Measurements from ENCODE around the gene GJC1.

The GJC1 gene

DNA sequence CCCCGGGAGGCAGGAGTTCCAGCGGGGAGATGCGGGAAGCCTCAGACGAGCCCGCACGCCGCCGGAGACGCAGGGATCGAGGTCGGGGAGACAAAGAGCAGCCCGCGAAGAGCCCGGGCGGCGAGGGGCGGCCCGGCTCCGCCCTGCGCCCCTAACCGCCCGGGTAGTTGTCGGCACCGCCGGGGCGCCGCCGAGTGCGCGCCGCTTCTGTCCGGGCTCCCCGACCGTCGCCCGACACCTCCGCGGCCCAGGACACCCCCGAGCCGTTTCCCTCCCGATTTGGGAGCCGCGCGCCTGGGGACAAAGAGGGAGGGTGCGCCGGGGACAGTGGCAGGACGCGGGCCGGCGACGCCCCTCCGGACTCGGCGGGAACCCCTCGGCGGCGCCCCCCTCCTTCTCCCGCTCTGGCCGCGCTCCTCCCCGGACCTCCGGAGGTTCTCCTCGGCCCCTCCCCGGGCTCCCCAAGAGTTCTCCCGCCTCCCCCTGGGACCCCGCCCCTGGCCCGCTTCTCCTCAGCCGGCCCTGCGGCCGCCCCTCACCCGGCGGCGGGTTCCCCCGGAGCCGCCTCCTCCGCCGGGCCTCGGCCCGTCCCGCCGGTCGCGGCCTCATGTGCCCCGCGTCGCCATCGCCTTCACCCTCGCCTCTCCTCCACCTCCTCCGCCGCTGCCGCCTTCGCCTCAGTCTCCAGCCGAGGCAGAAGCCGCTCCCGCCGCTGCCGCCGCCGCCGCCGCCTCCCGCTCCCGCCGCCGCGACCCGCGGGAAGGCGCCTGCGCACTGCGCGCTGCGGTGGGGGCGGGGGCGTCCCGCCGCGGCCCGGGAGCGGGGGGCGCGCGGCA is at the start of gene GJC1:
TSS of gene GJC1 (minus strand) at position 765 of the 836 bp plus-strand sequence. CDS start 24,470 bp downstream, outside the sequence.
- DNase-seq = peak in 1 of 6 experiments; percentile 14

DNA sequence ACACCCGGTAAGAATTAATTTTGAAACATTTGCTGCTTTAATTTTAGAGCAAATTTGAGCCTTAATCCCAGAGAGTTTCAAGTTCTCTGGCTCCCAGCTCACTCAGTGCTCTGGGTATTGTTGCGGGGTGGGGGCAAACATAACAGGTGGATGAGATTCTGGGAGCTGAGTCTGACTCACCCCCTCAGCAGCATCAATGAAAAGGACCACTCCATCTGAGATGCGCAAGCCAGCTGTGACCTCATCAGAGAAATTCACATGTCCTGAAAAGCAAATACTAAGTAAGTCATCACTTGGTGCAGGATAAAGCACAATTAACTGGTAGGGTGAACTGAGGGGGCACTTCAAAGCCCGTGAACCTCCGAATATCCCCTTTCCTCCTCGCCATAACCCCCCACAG is 49.3 kb upstream of the GJC1 start:
- no peak for DNase-seq

- DNase-seq = peak in 2 of 6 experiments; percentile 25 to 32
These were observed 48.6 kb upstream of the GJC1 start for GRCh38 chr17:44878627-44879221.

DNA sequence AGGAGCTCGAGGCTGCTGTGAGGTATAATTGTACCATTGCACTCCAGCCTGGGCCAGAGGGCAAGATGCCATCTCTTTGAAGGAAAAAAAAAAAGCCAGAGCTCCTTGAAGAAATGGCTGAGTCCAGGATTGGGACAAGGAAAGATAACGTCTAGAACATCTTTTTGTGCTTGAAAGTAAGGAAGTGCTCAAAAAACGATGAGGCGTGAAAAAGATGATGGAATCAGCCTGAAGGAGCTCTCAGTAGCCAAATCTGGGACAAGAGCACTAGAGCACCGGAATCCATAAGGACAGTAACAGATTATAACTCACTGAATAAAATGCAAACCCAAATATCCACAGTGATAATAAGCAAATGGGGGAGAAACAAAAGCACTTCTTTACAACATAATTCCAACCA is 47.0 kb upstream of the GJC1 start:
- no peak for DNase-seq

DNA sequence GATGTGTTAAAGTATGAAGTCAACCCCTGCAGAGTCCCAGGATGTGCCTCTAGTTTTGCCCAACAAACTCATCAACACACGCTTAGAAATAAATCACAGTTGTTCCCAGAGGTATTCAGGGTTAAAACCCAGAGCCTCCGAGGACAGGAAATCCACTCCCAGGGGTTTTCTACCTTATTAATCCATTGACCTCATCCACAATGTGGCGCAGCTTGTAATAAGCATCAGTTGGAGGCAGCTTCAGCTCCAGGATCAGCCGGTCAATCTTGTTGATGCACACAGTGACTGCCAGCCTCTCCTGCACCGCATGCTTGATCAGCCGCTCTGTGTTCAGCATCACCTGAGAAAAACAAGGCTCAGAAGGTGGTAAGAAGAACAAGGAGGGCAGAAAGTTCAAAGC is 45.7 kb upstream of the GJC1 start:
- no peak for DNase-seq

- DNase-seq = no peak
These were observed 42.2 kb upstream of the GJC1 start for GRCh38 chr17:44872131-44872768.

- no peak for DNase-seq
These were observed 41.5 kb upstream of the GJC1 start for GRCh38 chr17:44871556-44871955.

DNA sequence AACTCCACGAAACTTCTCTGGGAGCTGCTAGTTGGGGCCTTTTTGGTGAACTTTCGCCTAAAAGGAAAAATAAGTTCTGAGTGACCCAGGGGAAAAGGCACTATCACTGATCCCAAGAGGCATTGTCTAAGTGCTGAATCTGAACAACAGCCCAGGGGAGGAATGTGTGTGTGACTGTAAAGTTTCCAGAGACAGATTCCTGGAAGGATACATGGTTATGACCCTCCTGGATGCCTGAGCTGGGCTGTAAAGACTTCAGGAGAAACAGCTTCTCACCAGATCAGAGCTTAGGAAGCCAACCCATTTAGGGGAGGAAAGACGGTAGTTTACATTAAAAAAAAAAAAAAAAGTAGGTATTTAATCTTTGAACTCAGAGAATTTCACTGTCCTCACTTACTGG is 37.8 kb upstream of the GJC1 start:
- DNase-seq = no peak

DNA sequence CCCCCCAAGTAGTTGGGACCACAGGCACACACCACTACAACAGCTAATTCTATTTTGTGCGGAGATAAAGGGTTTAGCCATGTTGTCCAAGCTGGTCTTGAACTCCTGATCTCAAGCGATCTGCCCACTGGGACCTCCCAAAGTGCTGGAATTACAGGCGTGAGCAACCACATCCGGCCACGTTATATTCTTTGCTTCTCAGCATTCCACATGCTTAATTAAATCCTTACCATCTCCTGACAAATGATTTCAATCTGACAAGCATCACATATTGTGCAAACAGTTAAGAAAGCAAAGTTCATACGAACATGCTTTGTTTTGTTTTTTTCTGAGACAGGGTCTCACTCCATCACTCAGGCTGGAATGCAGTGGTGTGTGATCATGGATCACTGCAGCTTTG is 35.8 kb upstream of the GJC1 start:
- no peak for DNase-seq

DNA sequence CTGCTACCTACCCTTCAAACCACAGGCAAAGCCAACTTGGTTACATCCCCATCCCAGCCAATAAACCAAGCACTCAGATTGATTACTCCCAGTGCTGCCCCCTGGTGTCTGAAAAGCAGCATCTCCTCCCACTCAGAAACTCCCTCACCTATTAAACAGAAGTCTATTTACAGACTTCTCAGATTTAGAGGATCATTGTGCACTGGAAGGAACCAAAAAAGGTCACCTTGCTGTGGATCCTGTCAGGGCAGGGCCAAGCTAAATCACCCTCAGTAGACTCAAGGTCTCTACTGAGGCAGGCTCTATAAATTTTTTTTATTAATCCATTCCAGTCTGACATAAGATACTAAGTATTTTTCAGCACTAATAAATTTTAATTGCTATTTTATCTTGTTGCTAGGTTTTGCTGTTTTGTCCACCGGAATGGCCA is 35.2 kb upstream of the GJC1 start:
- peak; percentile 36 to 74 (median 58) for DNase-seq

- no peak for DNase-seq
These were observed 34.7 kb upstream of the GJC1 start for GRCh38 chr17:44864831-44865230.

- DNase-seq = no peak
These were observed 33.2 kb upstream of the GJC1 start for GRCh38 chr17:44863061-44863918.

GRCh38 chr17:44862278-44862914 is 32.3 kb upstream of the GJC1 start:
- DNase-seq = no peak

GRCh38 chr17:44859701-44860100 is 29.6 kb upstream of the GJC1 start:
- DNase-seq = no peak

GRCh38 chr17:44854192-44854591 is 24.1 kb upstream of the GJC1 start:
- DNase-seq = no peak

DNA sequence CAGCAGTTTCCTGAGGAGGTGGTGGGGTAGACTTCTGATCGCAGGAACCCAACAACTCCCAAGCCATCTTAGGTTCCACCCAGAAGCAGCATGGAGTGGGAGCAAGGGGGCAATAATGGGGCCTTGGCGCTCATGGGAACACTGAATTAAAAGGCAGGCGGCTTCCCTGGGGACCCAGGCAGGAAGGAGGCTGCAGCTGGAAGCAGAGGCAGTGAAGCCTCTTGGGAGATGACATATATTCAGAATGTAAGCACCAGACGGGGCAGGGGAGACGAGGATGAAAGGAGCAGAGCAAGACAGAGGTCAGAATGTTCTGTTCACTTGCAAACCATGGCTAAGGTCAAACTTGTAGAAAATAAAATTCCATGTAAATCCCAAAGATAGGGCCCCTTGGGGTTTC is 20.5 kb upstream of the GJC1 start:
- no peak for DNase-seq

DNA sequence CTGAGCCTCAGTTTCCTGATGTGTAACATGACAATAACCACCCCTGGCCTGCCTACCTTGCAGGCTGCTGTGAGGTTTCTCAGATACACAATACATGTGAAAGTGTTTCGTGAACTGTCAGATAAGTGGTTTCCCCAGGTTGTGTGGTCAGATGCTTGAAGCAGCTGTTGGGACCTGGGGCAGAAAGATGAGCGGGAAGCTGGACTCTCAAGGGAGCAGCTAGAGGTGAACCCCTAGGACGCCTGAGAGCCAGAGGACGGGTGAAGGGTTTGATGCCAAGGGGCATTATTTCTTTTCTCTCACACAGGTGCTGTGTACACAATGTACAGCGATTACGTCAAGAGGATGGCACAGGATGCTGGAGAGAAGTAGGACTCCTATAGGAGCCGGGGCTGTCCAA is 19.9 kb upstream of the GJC1 start:
- no peak for DNase-seq

DNA sequence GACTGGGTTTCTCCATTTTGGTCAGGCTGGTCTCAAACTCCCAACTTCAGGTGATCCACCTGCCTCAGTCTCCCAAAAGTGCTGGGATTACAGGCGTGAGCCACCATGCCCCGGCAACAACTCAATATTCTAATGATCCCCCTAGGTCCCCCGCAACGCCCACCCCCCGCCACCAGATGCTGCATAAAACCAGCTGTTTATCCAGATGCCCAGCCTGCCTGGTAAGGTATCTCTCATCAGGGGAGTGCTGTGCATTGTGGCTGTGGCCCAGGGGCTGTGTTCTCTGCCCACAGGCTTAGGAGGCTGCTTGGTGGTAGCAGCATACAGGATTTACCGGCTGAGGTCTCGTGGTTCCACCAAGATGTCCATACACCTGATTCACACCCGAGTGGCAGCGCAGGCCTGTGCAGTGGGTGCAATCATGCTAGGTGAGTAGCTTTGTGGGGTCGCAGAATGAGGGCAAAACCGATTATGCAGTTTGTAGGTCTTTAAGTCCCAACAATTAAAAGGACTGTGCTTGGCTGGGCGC is 18.9 kb upstream of the GJC1 start:
- no peak for DNase-seq

DNA sequence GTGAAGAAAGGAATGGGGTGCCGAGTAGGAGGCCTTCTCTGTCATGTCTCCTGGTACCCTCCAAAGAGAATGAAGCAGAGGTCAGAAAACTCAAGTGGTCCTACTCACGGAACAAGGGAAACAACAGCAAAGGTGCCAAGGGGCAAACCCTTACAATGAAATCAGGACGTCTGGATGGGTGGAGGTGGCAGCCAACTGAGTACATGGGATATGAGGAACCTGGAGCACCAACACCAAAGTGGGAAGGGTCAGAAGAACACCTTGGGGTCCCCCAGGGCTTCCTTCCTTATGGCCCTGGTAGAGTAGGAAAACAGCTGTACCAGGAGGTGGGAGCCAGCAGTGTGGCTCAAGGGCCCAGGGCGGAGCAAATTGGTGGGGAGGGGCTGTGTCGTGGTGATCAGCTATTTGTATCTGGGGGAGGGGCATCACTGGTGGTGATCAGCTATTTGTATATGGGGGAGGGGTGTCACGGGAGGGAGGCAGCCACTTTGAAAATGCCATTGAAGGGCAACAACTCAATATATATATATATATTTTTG is 18.2 kb upstream of the GJC1 start:
- DNase-seq = no peak

DNA sequence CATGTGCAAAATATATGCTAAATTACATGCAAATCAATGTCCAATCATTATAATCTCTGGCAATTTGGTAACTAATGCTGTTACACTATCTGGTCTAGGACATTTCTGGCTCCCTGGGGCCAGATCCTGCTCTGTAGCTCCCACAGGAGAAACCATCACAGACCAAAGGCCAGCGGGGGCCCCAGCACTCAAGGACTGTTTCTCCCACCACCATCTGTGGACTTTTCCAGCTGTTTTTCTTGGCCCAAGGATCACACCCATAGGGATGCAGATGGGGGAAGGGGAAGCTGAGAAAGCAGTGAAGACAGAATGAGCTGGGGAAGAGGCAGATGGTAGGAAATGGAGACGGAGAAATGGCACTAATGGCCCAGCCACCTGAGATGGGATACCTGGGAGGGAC is 17.5 kb upstream of the GJC1 start, which contains the start of gene HIGD1B:
TSS of gene HIGD1B (plus strand) at position 298 of the 400 bp plus-strand sequence. CDS start 270 bp downstream, outside the sequence.
- no peak for DNase-seq

DNA sequence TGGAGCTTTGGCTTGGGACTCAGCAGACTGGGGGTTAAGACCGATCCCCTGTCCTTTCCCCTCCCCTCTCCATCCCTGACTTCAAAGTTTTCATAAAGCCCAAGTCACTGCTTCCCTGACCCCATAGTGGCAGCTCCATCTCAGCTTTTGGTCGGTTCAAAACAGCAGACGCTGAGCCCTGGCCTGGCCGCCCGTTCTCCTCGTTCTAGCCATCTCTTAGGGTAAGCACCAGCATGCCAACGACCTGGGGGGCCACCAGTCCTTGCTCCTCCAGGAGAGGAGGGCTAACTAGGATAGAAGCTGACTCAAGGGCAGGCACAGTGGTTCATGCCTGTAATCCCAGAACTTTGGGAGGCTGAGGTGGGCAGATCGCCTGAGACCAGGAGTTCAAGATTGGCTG is 16.1 kb upstream of the GJC1 start:
- no peak for DNase-seq

DNA sequence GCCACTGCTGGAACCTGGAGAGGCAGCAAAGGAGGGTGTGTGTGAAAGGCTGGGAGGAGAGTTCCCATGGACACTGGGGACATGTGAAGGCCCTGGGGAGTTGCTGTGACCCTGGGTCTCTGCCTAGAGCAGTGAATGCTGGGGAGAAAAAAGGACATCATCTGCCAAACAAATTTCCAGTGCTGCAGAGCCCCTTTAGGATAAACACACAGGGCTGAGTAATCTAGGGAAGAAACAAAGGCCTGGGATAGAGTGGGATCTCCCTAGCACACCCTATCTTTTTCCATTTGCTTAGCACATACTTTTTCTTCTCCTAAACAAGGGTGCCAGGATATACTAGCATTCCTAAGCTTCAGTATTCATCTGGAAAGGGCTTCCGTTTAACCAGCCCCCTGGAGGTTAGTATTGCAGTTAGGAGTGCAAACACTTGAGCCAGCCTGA is 14.3 kb upstream of the GJC1 start:
- DNase-seq = no peak

Measured in stimulated activated naive CD4-positive, alpha-beta T cell (primary cell).